Omental fat pad (tissue), 4 donors: ENCODE measurements around the gene MRAP. TPM values are rescaled to one million over a fixed set of nuclear protein-coding genes. Genes with fewer than 3 reads are reported as not detected.

ENCODE experiments used
- ATAC-seq: fragments of 150-250 bp; one replicate; pipeline ENCODE4 v1.9.1; 2016; ENCODE audit warnings: mild to moderate bottlenecking, moderate library complexity; ENCODE audit not compliant: low FRiP score
- DNase-seq: peaks from one replicate; pipeline ENCODE4 v3.0.0-alpha.2; 2019; ENCODE audit warnings: low spot score
- total RNA-seq, 4 donors: library from RNA; depleted of rRNA; stranded (reverse); fragments of >200 nt; gene quantifications; one replicate each; pipeline ENCODE4 v1.1.0, GENCODE V29; 2016
- TF ChIP-seq, protein P1 (sequence below), 3 donors: fragments of 450-650 bp; IDR thresholded peaks; one replicate each; pipeline ENCODE4 v1.5.1; 2016 to 2017; ENCODE audit warnings: antibody characterized with exemption in 3 of 3, mild to moderate bottlenecking in 3 of 3, moderate library complexity in 2 of 3

MRAP gene
- total RNA-seq, 4 donors from 2014 or later: 6.5 to 162 (median 41.3) TPM

DNA sequence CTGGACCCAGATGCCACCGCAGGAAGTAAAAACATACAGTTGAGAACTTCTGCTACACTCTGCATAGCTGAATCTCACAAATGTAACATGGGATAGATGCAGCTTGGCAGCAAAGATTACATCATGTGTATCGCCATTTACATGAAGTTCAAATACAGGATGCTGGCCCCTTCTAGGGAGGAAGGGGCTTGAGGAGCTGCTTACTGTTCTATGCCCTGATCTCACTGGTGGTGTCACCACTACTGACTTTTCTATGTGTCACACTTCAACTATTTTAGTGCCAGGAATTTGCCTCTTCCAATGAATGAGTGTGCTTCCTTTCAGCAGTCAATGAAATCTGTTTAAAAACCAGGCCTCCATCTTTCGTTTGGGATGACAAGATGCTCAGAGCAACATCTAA lies 31.1 kb downstream of the MRAP start:
- ATAC-seq: no peak

DNA sequence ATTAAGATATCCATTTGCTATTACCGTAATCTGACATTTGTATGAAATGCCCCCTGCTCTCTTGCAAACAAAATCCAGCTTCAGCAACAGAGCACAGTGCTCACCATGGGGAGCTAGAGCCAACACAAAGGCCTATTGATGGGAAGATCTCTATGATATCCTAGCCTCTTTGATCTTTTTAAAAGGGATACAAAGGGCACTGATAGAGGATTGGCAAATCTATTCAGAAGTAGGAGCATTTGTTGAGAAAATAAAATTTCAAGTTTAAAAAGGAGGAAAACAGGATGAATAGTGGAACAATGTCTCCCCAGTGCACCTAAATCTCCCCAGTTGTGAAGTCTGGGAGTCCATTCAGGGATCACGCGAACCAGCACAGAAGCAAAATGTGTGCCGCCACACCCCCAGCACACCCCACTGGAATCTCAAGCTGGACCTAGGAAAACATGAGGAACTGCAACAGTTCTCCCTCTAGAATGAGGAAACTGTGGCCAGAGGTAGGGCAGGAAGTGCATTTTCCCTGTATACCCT lies 32.2 kb downstream of the MRAP start:
- DNase-seq: no peak
- TF ChIP-seq, protein P1, sequence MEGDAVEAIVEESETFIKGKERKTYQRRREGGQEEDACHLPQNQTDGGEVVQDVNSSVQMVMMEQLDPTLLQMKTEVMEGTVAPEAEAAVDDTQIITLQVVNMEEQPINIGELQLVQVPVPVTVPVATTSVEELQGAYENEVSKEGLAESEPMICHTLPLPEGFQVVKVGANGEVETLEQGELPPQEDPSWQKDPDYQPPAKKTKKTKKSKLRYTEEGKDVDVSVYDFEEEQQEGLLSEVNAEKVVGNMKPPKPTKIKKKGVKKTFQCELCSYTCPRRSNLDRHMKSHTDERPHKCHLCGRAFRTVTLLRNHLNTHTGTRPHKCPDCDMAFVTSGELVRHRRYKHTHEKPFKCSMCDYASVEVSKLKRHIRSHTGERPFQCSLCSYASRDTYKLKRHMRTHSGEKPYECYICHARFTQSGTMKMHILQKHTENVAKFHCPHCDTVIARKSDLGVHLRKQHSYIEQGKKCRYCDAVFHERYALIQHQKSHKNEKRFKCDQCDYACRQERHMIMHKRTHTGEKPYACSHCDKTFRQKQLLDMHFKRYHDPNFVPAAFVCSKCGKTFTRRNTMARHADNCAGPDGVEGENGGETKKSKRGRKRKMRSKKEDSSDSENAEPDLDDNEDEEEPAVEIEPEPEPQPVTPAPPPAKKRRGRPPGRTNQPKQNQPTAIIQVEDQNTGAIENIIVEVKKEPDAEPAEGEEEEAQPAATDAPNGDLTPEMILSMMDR (IDR thresholded peaks at IDR 0.05): no peak
- no peak for ATAC-seq

More for the DNA sequence above, 31.1 kb downstream of the MRAP start:
- TF ChIP-seq, protein P1 (IDR thresholded peaks at IDR 0.05): no peak
- DNase-seq: no peak

DNA sequence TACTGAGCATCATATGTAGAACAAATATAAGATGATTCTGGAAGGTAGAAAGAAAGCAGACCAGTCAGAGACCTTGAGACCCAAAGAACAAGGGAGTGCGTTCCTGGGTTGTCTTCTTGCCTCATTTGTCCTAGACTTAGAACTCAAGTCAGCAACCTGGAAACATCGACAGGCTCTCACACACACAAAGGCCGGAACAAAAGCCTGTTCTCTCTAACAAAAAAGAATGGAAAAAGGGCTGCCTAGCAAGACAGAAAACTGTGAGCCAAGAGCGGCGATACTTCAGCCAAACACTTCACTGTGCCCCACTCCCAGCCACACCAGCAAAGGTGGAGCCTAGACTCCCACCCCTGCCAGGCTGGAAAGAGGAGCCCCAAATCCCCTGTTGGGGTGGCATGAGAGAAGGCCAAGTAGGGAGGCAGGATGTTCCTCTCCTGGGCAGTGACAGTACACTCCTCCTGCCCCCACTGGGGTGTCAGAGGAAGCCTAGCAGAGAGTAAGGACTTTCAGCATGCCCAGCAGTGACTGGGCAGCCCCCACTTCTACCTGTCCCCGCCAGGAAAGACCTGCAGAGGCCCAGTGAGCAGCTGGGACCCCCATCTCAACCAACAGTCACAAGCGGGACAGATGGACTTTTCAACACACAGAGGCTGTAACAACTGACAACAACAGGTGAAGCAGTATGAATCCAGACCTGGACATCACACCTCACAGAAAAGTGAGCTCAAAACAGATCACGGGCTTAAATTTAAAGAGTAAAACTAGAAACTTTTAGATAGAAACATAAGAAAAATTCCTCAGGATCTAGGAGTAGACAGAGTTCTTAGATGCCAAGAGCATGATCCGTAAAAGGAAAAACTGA lies 33.0 kb downstream of the MRAP start:
- DNase-seq: no peak
- no peak for ATAC-seq
- TF ChIP-seq, protein P1 (IDR thresholded peaks at IDR 0.05): no peak

DNA sequence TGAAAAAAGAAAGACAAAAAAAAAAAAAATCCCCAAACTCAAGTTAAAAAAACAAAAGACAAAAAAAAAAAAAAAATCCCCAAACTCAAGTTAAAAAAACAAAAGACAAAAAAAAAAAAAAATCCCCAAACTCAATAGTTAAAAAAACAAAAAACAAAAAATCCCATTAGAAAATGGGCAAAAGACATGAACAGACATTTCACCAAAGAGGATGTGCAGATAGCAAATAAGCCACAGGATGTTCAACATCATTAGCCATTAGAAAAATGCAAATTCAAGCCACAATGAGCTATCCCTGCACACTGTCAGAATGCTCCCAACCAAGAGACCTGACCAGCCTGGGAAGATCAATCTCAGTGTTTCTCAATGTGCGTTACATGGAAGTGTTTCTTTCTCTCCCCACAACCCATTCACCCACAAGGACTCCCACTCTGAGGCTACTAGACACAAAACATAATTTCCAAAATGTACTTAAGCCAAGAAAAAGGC lies 33.9 kb downstream of the MRAP start:
- DNase-seq (no peak), ATAC-seq (no peak)
- TF ChIP-seq, protein P1 (IDR thresholded peaks at IDR 0.05): no peak

DNA sequence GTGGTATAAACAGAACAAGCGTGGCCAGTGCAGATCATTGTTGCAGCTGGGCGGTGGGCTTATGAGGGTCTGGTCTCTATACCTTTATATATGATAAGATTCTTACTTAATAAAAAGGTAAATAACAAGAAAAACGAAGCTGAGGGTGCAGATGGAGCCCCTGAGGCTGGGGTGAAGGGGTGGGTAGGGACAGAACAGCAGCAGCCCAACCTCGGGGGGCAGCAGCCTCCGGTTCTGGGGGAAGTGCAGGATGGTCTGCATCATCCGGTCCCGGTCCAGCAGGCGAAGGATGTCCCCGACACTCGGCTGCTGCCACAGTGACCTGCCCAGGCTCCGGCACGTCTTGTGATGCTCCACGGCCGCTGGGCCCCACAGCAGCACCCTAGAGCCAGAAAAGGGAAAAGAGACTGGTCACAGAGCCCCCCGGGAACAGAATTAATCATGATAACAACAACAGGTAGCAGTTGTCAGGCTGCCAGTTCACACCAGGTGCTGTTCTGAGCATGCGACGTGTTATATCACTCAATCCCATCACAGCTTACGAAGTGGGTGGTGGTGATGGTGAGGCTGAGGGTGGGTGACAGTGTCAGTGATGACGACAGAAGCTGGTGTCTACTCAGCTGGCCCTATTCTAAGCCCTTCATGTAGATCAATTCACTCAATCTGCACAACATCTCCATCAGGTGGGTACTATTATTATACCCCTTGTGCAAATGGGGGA lies 35.5 kb downstream of the MRAP start:
- ATAC-seq (no peak), DNase-seq (no peak)
- TF ChIP-seq, protein P1 (IDR thresholded peaks at IDR 0.05): no peak

DNA sequence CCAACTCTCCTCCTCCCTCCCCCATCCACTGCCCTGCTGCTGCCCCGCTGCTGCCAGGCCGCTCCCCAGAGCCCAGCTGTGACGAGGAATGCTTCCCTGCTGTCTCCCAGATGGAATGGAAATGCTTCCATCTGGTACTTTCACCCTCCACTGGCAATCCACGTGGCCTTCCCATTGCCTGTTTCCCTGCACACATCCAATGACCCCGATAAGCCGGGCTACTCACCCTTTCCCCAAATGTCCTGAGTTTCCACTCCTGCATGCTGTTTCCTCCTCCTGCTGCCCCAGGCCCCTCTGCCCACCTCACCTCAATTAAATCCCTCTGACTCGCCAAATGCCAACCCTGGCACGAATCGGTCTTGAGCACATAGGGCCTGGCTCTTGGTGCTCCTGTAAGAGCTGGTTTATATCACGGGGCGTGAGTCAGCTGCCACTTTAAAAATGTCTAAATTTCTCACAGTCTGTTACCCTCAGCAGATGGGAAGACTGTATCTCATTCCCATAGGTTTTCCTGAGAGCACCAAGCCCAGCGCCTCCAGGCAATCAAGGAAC lies 36.4 kb downstream of the MRAP start:
- DNase-seq: no peak
- no peak for ATAC-seq
- TF ChIP-seq, protein P1 (IDR thresholded peaks at IDR 0.05): no peak
